MM.1S (cell line): ENCODE data around the gene LIN7A.

ENCODE experiments used
- DNase-seq: peaks from one replicate; pipeline ENCODE4 v3.0.0-alpha.2; 2015
- H2AFZ ChIP-seq: fragments of 300-600 bp; sonication (generic); 2 replicates; pipeline ENCODE4 v1.6.0; 2016; ENCODE audit warnings: antibody characterized with exemption, low read length
- H3F3A ChIP-seq: fragments of 300-600 bp; sonication (generic); 2 replicates; pipeline ENCODE4 v1.6.1; 2016; ENCODE audit warnings: mild to moderate bottlenecking, antibody characterized with exemption, low read length, moderate library complexity, mixed read lengths; ENCODE audit not compliant: insufficient read depth
- H3K27ac ChIP-seq: fragments of 300-600 bp; sonication (generic); 2 replicates; pipeline ENCODE4 v1.5.1; 2016; ENCODE audit warnings: mild to moderate bottlenecking, low read length
- H3K27me3 ChIP-seq: fragments of 300-600 bp; sonication (generic); replicated peaks from 2 replicates; pipeline ENCODE4 v1.6.0; 2016; ENCODE audit warnings: low read length; ENCODE audit not compliant: insufficient read depth
- H3K36me3 ChIP-seq: fragments of 300-600 bp; sonication (generic); replicated peaks from 2 replicates; pipeline ENCODE4 v1.6.1; 2016; ENCODE audit warnings: mild to moderate bottlenecking, low read length, mixed read lengths; ENCODE audit not compliant: insufficient read depth
- H3K4me1 ChIP-seq: fragments of 300-600 bp; sonication (generic); 2 replicates; pipeline ENCODE4 v1.6.1; 2016; ENCODE audit warnings: low read length, mixed read lengths
- H3K4me2 ChIP-seq: fragments of 300-600 bp; sonication (generic); 2 replicates; pipeline ENCODE4 v1.6.0; 2016; ENCODE audit warnings: low read depth, low read length
- H3K4me3 ChIP-seq: fragments of 300-600 bp; sonication (generic); 2 replicates; pipeline ENCODE4 v1.5.1; 2016; ENCODE audit warnings: low read length, mixed read lengths
- H3K79me2 ChIP-seq: fragments of 300-600 bp; sonication (generic); 2 replicates; pipeline ENCODE4 v1.6.1; 2016; ENCODE audit warnings: mixed run types, low read length, mixed read lengths
- H3K9ac ChIP-seq: fragments of 300-600 bp; sonication (generic); 2 replicates; pipeline ENCODE4 v1.6.1; 2016; ENCODE audit warnings: low read length, mixed read lengths
- H3K9me2 ChIP-seq: fragments of 300-600 bp; sonication (generic); replicated peaks from 2 replicates; pipeline ENCODE4 v1.6.1; 2016; ENCODE audit warnings: mild to moderate bottlenecking, low read length, mixed read lengths; ENCODE audit not compliant: insufficient read depth
- H3K9me3 ChIP-seq: fragments of 300-600 bp; sonication (generic); replicated peaks from 2 replicates; pipeline ENCODE4 v1.6.1; 2016; ENCODE audit warnings: mild to moderate bottlenecking, low read length, mixed read lengths; ENCODE audit not compliant: insufficient read depth
- H4K20me1 ChIP-seq: fragments of 300-600 bp; sonication (generic); 2 replicates; pipeline ENCODE4 v1.6.1; 2016; ENCODE audit warnings: mild to moderate bottlenecking, low read length, moderate library complexity, mixed read lengths; ENCODE audit not compliant: insufficient read depth
- EZH2 ChIP-seq: fragments of 300-600 bp; sonication (generic); optimal IDR thresholded peaks from 2 replicates; pipeline ENCODE3; 2017; ENCODE audit warnings: low read depth, mild to moderate bottlenecking, antibody characterized with exemption, low read length, mixed read lengths
- EZH2phosphoT487 ChIP-seq: fragments of 300-600 bp; sonication (generic); IDR thresholded peaks from 2 replicates; pipeline ENCODE4 v1.6.1; 2018; ENCODE audit warnings: antibody characterized with exemption, low read length
- TF ChIP-seq, protein P1 (sequence below): fragments of 300-600 bp; sonication (generic); IDR thresholded peaks from 2 replicates; pipeline ENCODE4 v1.5.1; 2016; ENCODE audit warnings: antibody characterized with exemption, low read length, mixed read lengths

Gene LIN7A

DNA sequence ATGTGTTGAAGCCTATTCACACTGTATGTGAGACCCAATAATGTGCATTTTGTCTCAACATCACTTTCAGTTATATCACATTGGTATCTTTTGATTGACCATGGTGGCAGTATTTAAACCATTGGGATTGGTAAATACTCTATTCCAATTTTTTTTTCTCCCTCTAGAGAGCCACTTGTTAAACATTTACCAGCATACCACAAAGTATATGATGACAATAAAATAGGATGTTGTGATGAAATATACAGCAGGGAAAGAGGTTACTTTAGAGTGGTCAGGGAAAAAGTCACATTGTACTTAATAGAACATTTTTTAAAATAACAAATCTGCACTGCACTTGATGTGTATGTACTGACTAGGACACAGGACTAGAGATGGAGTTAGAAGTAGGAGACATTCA lies 5.6 kb upstream of the LIN7A start:
- Histone ChIP-seq H3K79me2 (no peaks in the 10 kb centered on the region), H3K9me2 (no peaks in the 10 kb centered on the region), H3K27me3 (no peaks in the 10 kb centered on the region), H3K36me3 (no peaks in the 10 kb centered on the region), H3F3A (no peaks in the 10 kb centered on the region), H4K20me1 (no peaks in the 10 kb centered on the region), H2AFZ (no peak overlapping the region), H3K4me1 (no peaks in the 10 kb centered on the region), H3K27ac (no peak overlapping the region), H3K9ac (no peak overlapping the region), H3K4me2 (no peak overlapping the region), H3K9me3 (no peaks in the 10 kb centered on the region), H3K4me3 (no peak overlapping the region)
- no peak for DNase-seq
- TF ChIP-seq EZH2phosphoT487 (no peak), EZH2 (no peak)
- TF ChIP-seq, protein P1, sequence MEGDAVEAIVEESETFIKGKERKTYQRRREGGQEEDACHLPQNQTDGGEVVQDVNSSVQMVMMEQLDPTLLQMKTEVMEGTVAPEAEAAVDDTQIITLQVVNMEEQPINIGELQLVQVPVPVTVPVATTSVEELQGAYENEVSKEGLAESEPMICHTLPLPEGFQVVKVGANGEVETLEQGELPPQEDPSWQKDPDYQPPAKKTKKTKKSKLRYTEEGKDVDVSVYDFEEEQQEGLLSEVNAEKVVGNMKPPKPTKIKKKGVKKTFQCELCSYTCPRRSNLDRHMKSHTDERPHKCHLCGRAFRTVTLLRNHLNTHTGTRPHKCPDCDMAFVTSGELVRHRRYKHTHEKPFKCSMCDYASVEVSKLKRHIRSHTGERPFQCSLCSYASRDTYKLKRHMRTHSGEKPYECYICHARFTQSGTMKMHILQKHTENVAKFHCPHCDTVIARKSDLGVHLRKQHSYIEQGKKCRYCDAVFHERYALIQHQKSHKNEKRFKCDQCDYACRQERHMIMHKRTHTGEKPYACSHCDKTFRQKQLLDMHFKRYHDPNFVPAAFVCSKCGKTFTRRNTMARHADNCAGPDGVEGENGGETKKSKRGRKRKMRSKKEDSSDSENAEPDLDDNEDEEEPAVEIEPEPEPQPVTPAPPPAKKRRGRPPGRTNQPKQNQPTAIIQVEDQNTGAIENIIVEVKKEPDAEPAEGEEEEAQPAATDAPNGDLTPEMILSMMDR, result no peak

DNA sequence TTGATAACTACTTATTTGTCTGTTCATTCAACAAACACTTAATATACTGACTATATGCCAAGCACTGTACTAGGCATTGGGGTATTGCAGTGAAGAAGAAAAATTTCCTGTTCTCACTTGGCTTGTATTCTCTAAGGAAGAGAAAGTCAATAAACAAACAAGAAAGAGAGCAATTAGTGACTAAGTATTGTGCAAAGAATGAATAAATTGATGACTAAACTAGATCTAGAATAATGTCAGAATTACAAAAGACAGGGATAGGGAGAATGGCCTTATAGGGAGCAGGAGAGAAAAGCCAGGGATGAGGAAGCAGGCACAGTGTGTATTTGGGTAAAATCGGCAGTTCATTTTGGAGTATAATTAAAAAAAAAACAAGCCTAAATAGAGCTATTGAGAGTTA lies 4.2 kb upstream of the LIN7A start:
- DNase-seq, result no peak
- Histone ChIP-seq H3K27ac (no peak overlapping the region), H3K27me3 (no peaks in the 10 kb centered on the region)

DNA sequence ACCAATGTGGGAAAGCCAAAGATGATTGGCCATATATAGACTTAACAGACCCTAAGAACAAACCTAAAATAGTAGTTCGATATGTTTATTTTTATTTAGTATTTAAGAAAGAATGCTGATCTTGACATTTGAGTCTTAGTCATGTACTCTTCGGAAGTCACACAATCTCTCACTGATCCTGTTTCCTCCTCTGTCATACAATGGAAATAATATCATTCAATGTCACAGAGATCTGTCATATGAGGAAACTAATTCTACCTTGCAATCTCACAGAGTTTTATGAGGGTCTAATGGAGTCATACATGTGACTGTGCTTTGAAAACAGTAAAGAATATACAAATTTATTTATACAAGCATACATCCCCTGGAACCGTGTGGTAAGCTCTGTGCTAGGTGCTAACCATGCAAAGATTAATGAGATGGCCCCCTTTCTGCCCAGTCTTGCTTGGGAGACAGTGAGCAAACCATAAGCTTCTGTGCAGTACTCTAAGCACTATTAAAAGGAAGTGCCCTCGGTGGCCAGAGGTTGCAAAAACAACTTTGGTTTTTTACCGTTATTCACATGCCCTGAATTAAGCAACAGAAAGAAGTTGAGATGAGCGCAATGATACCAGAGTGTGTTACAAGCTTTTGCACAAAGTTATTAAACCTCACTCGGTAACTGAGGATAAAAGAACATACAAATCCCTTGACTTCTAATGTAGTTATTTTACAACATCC lies 1.7 kb upstream of the LIN7A start:
- no peak overlapping the region for H3K9ac ChIP-seq
- no peaks in the 10 kb centered on the region for H3K27me3 ChIP-seq
- no peaks in the 10 kb centered on the region for H3K36me3 ChIP-seq
- no peak overlapping the region for H3K4me2 ChIP-seq
- H3F3A ChIP-seq, result no peaks in the 10 kb centered on the region
- DNase-seq, result no peak
- TF ChIP-seq EZH2phosphoT487 (no peak), EZH2 (no peak)
- TF ChIP-seq, protein P1, result no peak
- no peak overlapping the region for H2AFZ ChIP-seq
- no peak overlapping the region for H3K27ac ChIP-seq
- no peaks in the 10 kb centered on the region for H4K20me1 ChIP-seq
- H3K9me3 ChIP-seq, result no peaks in the 10 kb centered on the region
- H3K4me3 ChIP-seq, result no peak overlapping the region
- H3K79me2 ChIP-seq, result no peaks in the 10 kb centered on the region
- no peaks in the 10 kb centered on the region for H3K9me2 ChIP-seq
- no peaks in the 10 kb centered on the region for H3K4me1 ChIP-seq

More for the DNA sequence above, 4.2 kb upstream of the LIN7A start:
- Histone ChIP-seq H3K36me3 (no peaks in the 10 kb centered on the region), H4K20me1 (no peaks in the 10 kb centered on the region), H3K4me1 (no peaks in the 10 kb centered on the region), H3K4me2 (no peak overlapping the region), H3K9ac (no peak overlapping the region), H3K79me2 (no peaks in the 10 kb centered on the region), H3K9me2 (no peaks in the 10 kb centered on the region), H3F3A (no peaks in the 10 kb centered on the region), H2AFZ (no peak overlapping the region), H3K4me3 (no peak overlapping the region), H3K9me3 (no peaks in the 10 kb centered on the region)
- TF ChIP-seq EZH2phosphoT487 (no peak), EZH2 (no peak)
- TF ChIP-seq, protein P1, result no peak
